OCI-LY1 (cell line): Measurements from ENCODE around the gene SYF2.

Experiments used
- EZH2 ChIP-seq: fragments of 200-600 bp; sonication (generic), shearing (Covaris generic); IDR thresholded peaks from 2 replicates; pipeline ENCODE4 v1.8.0; 2017; ENCODE audit warnings: borderline replicate concordance, mixed run types, mild to moderate bottlenecking, antibody characterized with exemption, low read length, moderate library complexity, mixed read lengths
- TF ChIP-seq, protein P1 (sequence below): fragments of 200-600 bp; sonication (generic), shearing (Covaris generic); IDR thresholded peaks from 2 replicates; pipeline ENCODE4 v1.5.1; 2017; ENCODE audit warnings: mild to moderate bottlenecking, antibody characterized with exemption, low read length, moderate library complexity, mixed read lengths

DNA sequence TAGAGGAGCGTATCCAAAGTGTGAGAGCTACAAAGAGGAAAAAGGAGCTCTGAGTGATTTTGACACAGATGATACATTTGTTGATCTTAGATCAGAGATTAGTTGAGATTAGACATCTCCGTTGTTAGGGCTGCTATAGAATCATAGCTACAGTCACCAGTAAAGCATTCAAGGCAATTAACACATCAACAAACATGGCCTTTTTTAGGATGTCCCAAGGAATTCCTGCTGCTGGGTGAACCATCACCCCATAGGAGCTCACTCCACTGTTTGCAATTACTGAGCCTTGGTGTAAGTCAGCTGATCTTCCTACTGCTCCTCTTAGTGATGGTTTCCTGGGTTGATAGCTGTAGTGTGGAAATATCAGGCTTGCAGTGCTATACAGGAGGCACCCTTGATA lies 21.6 kb upstream of the SYF2 start:
- TF ChIP-seq, protein P1, sequence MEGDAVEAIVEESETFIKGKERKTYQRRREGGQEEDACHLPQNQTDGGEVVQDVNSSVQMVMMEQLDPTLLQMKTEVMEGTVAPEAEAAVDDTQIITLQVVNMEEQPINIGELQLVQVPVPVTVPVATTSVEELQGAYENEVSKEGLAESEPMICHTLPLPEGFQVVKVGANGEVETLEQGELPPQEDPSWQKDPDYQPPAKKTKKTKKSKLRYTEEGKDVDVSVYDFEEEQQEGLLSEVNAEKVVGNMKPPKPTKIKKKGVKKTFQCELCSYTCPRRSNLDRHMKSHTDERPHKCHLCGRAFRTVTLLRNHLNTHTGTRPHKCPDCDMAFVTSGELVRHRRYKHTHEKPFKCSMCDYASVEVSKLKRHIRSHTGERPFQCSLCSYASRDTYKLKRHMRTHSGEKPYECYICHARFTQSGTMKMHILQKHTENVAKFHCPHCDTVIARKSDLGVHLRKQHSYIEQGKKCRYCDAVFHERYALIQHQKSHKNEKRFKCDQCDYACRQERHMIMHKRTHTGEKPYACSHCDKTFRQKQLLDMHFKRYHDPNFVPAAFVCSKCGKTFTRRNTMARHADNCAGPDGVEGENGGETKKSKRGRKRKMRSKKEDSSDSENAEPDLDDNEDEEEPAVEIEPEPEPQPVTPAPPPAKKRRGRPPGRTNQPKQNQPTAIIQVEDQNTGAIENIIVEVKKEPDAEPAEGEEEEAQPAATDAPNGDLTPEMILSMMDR, result no peak
- no peak for TF ChIP-seq EZH2
